ENCODE results near the gene ST8SIA4.

The ST8SIA4 gene

GRCh38 chr5:100872408-100873190, 30.5 kb downstream of the ST8SIA4 start:
- Histone ChIP-seq H3K4me1 (ENCODE audit: control insufficient read depth, insufficient read depth, low read length) (no peaks in the 10 kb centered on the region), H3K27ac (ENCODE audit: insufficient read depth, low read depth, low read length, poor library complexity, severe bottlenecking) (no peak overlapping the region), H3K36me3 (ENCODE audit: control insufficient read depth, insufficient read depth, low read length) (no peaks in the 10 kb centered on the region), H3K9me3 (ENCODE audit: control insufficient read depth, low read length) (no peaks in the 10 kb centered on the region), H3K27me3 (ENCODE audit: control insufficient read depth, insufficient read depth, low read length, poor library complexity, severe bottlenecking) (no peaks in the 10 kb centered on the region), H3K4me3 (ENCODE audit: insufficient read depth, low read depth, low read length) (no peak overlapping the region)
- 90 to 94% methylated on average over 2 of the region's 2 CpGs for WGBS, 2 experiments

GRCh38 chr5:100867039-100867562, 36.0 kb downstream of the ST8SIA4 start:
- Histone ChIP-seq H3K4me3 (ENCODE audit: insufficient read depth, low read depth, low read length) (no peak overlapping the region), H3K27me3 (ENCODE audit: control insufficient read depth, insufficient read depth, low read length, poor library complexity, severe bottlenecking) (no peaks in the 10 kb centered on the region), H3K9me3 (ENCODE audit: control insufficient read depth, low read length) (no peaks in the 10 kb centered on the region), H3K27ac (ENCODE audit: insufficient read depth, low read depth, low read length, poor library complexity, severe bottlenecking) (no peak overlapping the region), H3K36me3 (ENCODE audit: control insufficient read depth, insufficient read depth, low read length) (no peaks in the 10 kb centered on the region), H3K4me1 (ENCODE audit: control insufficient read depth, insufficient read depth, low read length) (no peaks in the 10 kb centered on the region)
- WGBS, 2 experiments: 93 to 99% methylated on average over 1 to 3 of the region's 3 CpGs

- Histone ChIP-seq H3K36me3 (ENCODE audit: control insufficient read depth, insufficient read depth, low read length) (no peaks in the 10 kb centered on the region), H3K4me1 (ENCODE audit: control insufficient read depth, insufficient read depth, low read length) (no peaks in the 10 kb centered on the region), H3K9me3 (ENCODE audit: control insufficient read depth, low read length) (no peaks in the 10 kb centered on the region), H3K27ac (ENCODE audit: insufficient read depth, low read depth, low read length, poor library complexity, severe bottlenecking) (no peak overlapping the region), H3K27me3 (ENCODE audit: control insufficient read depth, insufficient read depth, low read length, poor library complexity, severe bottlenecking) (no peaks in the 10 kb centered on the region), H3K4me3 (ENCODE audit: insufficient read depth, low read depth, low read length) (no peak overlapping the region)
- WGBS, 2 experiments: 92 to 97% methylated on average over 2 of the region's 2 CpGs
Measured at GRCh38 chr5:100864931-100865330, 38.2 kb downstream of the ST8SIA4 start.

- WGBS, 2 experiments: 93% methylated on average over 2 of the region's 2 CpGs; no CpG with 5 or more reads in 1 of the 2 experiments
- H3K4me3 ChIP-seq (ENCODE audit: insufficient read depth, low read depth, low read length): no peak overlapping the region
- no peak overlapping the region for H3K27ac ChIP-seq (ENCODE audit: insufficient read depth, low read depth, low read length, poor library complexity, severe bottlenecking)
- no peaks in the 10 kb centered on the region for H3K4me1 ChIP-seq (ENCODE audit: control insufficient read depth, insufficient read depth, low read length)
- no peaks in the 10 kb centered on the region for H3K36me3 ChIP-seq (ENCODE audit: control insufficient read depth, insufficient read depth, low read length)
- H3K9me3 ChIP-seq (ENCODE audit: control insufficient read depth, low read length): no peaks in the 10 kb centered on the region
- H3K27me3 ChIP-seq (ENCODE audit: control insufficient read depth, insufficient read depth, low read length, poor library complexity, severe bottlenecking): no peaks in the 10 kb centered on the region
Measured at GRCh38 chr5:100863739-100864138, 39.3 kb downstream of the ST8SIA4 start.

GRCh38 chr5:100861148-100861547, 41.9 kb downstream of the ST8SIA4 start:
- no peak overlapping the region for H3K4me3 ChIP-seq (ENCODE audit: insufficient read depth, low read depth, low read length)
- no peaks in the 10 kb centered on the region for H3K27me3 ChIP-seq (ENCODE audit: control insufficient read depth, insufficient read depth, low read length, poor library complexity, severe bottlenecking)
- no peaks in the 10 kb centered on the region for H3K4me1 ChIP-seq (ENCODE audit: control insufficient read depth, insufficient read depth, low read length)
- no peak overlapping the region for H3K27ac ChIP-seq (ENCODE audit: insufficient read depth, low read depth, low read length, poor library complexity, severe bottlenecking)
- WGBS, 2 experiments: 100% methylated on average over 2 to 3 of the region's 3 CpGs
- no peaks in the 10 kb centered on the region for H3K9me3 ChIP-seq (ENCODE audit: control insufficient read depth, low read length)
- H3K36me3 ChIP-seq (ENCODE audit: control insufficient read depth, insufficient read depth, low read length): no peaks in the 10 kb centered on the region

GRCh38 chr5:100860407-100860806, 42.7 kb downstream of the ST8SIA4 start:
- Histone ChIP-seq H3K36me3 (ENCODE audit: control insufficient read depth, insufficient read depth, low read length) (no peaks in the 10 kb centered on the region), H3K4me3 (ENCODE audit: insufficient read depth, low read depth, low read length) (no peak overlapping the region), H3K9me3 (ENCODE audit: control insufficient read depth, low read length) (no peaks in the 10 kb centered on the region), H3K27ac (ENCODE audit: insufficient read depth, low read depth, low read length, poor library complexity, severe bottlenecking) (no peak overlapping the region), H3K4me1 (ENCODE audit: control insufficient read depth, insufficient read depth, low read length) (no peaks in the 10 kb centered on the region), H3K27me3 (ENCODE audit: control insufficient read depth, insufficient read depth, low read length, poor library complexity, severe bottlenecking) (no peaks in the 10 kb centered on the region)
- 90 to 100% methylated on average over 1 of the region's 1 CpG for WGBS, 2 experiments

GRCh38 chr5:100858987-100859545, 44.0 kb downstream of the ST8SIA4 start:
- 88 to 91% methylated on average over 1 of the region's 1 CpG for WGBS, 2 experiments
- no peaks in the 10 kb centered on the region for H3K4me1 ChIP-seq (ENCODE audit: control insufficient read depth, insufficient read depth, low read length)
- H3K9me3 ChIP-seq (ENCODE audit: control insufficient read depth, low read length): no peaks in the 10 kb centered on the region
- H3K27me3 ChIP-seq (ENCODE audit: control insufficient read depth, insufficient read depth, low read length, poor library complexity, severe bottlenecking): no peaks in the 10 kb centered on the region
- H3K27ac ChIP-seq (ENCODE audit: insufficient read depth, low read depth, low read length, poor library complexity, severe bottlenecking): no peak overlapping the region
- no peaks in the 10 kb centered on the region for H3K36me3 ChIP-seq (ENCODE audit: control insufficient read depth, insufficient read depth, low read length)
- H3K4me3 ChIP-seq (ENCODE audit: insufficient read depth, low read depth, low read length): no peak overlapping the region

- no peaks in the 10 kb centered on the region for H3K36me3 ChIP-seq (ENCODE audit: control insufficient read depth, insufficient read depth, low read length)
- no peak overlapping the region for H3K27ac ChIP-seq (ENCODE audit: insufficient read depth, low read depth, low read length, poor library complexity, severe bottlenecking)
- WGBS, 2 experiments: 94 to 95% methylated on average over 2 of the region's 2 CpGs
- H3K9me3 ChIP-seq (ENCODE audit: control insufficient read depth, low read length): no peaks in the 10 kb centered on the region
- no peaks in the 10 kb centered on the region for H3K4me1 ChIP-seq (ENCODE audit: control insufficient read depth, insufficient read depth, low read length)
- H3K4me3 ChIP-seq (ENCODE audit: insufficient read depth, low read depth, low read length): no peak overlapping the region
- H3K27me3 ChIP-seq (ENCODE audit: control insufficient read depth, insufficient read depth, low read length, poor library complexity, severe bottlenecking): no peaks in the 10 kb centered on the region
Measured at GRCh38 chr5:100856462-100856861, 46.6 kb downstream of the ST8SIA4 start.

GRCh38 chr5:100855937-100856430, 47.1 kb downstream of the ST8SIA4 start:
- Histone ChIP-seq H3K36me3 (ENCODE audit: control insufficient read depth, insufficient read depth, low read length) (no peaks in the 10 kb centered on the region), H3K4me1 (ENCODE audit: control insufficient read depth, insufficient read depth, low read length) (no peaks in the 10 kb centered on the region), H3K9me3 (ENCODE audit: control insufficient read depth, low read length) (no peaks in the 10 kb centered on the region), H3K27ac (ENCODE audit: insufficient read depth, low read depth, low read length, poor library complexity, severe bottlenecking) (no peak overlapping the region), H3K4me3 (ENCODE audit: insufficient read depth, low read depth, low read length) (no peak overlapping the region), H3K27me3 (ENCODE audit: control insufficient read depth, insufficient read depth, low read length, poor library complexity, severe bottlenecking) (no peaks in the 10 kb centered on the region)
- WGBS, 2 experiments: 90 to 95% methylated on average over 4 to 6 of the region's 6 CpGs

GRCh38 chr5:100855295-100855694, 47.8 kb downstream of the ST8SIA4 start:
- Histone ChIP-seq H3K27ac (ENCODE audit: insufficient read depth, low read depth, low read length, poor library complexity, severe bottlenecking) (no peak overlapping the region), H3K36me3 (ENCODE audit: control insufficient read depth, insufficient read depth, low read length) (no peaks in the 10 kb centered on the region), H3K4me1 (ENCODE audit: control insufficient read depth, insufficient read depth, low read length) (no peaks in the 10 kb centered on the region), H3K27me3 (ENCODE audit: control insufficient read depth, insufficient read depth, low read length, poor library complexity, severe bottlenecking) (no peaks in the 10 kb centered on the region), H3K4me3 (ENCODE audit: insufficient read depth, low read depth, low read length) (no peak overlapping the region), H3K9me3 (ENCODE audit: control insufficient read depth, low read length) (no peaks in the 10 kb centered on the region)
- WGBS, 2 experiments: 94 to 100% methylated on average over 1 of the region's 1 CpG

All from ectodermal cell (in vitro differentiated cells).